Large intestine (tissue), 3 donors: ENCODE results near the gene VPREB3. TPM values are rescaled to one million over a fixed set of nuclear protein-coding genes. Genes with fewer than 3 reads are reported as not detected.

Source experiments
- DNase-seq, 2 donors: peaks; one replicate each; pipeline versions ENCODE4 v3.0.0 to v3.0.0-alpha.2; 2013
- H3K27ac ChIP-seq: one replicate; pipeline ENCODE4 v1.5.1; 2013; ENCODE audit warnings: low read length
- H3K27me3 ChIP-seq: 2 replicates; pipeline ENCODE4 v1.6.1; 2013; ENCODE audit warnings: low read length; ENCODE audit not compliant: control insufficient read depth, insufficient read depth
- H3K36me3 ChIP-seq: 2 replicates; pipeline ENCODE4 v1.6.1; 2013; ENCODE audit warnings: low read length; ENCODE audit not compliant: control insufficient read depth, insufficient read depth
- H3K4me1 ChIP-seq: one replicate; pipeline ENCODE4 v1.6.1; 2013; ENCODE audit warnings: low read length; ENCODE audit not compliant: control insufficient read depth, insufficient read depth
- H3K4me3 ChIP-seq: one replicate; pipeline ENCODE4 v1.5.1; 2013; ENCODE audit warnings: low read length
- H3K9me3 ChIP-seq: one replicate; pipeline ENCODE4 v1.6.1; 2013; ENCODE audit warnings: mild to moderate bottlenecking, low read depth, low read length, moderate library complexity; ENCODE audit not compliant: control insufficient read depth
- WGBS: methylation state at CpG from one replicate; pipeline ENCODE4 v1.1.5; 2013; ENCODE audit warnings: low lambda C conversion rate; ENCODE audit not compliant: insufficient coverage; 5-methylcytosine and 5-hydroxymethylcytosine counted together
- polyA plus RNA-seq: library from polyadenylated mRNA; unstranded; fragments of 120-200 nt; gene quantifications from one replicate; pipeline ENCODE4 v1.2.1, GENCODE V29; 2013

The VPREB3 gene
- polyA plus RNA-seq, 1 donor, result 0.45 TPM

DNA sequence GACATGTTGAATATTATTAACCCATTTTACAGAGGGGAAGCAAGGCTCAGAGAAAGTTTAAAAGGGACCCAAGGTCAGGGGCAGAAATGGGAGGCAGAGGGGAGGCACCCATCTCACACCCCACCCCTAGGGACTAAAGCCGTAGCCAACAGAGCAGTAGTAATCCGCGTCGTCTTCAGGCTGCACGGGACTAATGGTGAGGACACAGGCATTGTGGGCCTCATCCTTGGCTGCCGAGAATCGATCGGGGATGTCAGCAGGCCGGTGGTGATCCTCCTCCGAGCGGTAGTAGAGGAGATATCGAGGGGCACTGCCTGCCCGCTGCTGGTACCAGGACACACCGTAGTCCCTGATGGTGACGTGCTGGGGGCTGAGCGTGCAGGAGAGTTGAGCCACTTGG is 1.5 kb downstream of the VPREB3 start:
- Histone ChIP-seq H3K27ac (no peak overlapping the region), H3K4me3 (no peak overlapping the region), H3K27me3 (no peaks in the 10 kb centered on the region), H3K4me1 (peaks cover 20% of the 10 kb centered on the region), H3K36me3 (no peaks in the 10 kb centered on the region), H3K9me3 (no peaks in the 10 kb centered on the region)
- WGBS, result no CpG with 5 or more reads among the region's 16 CpGs
- DNase-seq, result no peak

DNA sequence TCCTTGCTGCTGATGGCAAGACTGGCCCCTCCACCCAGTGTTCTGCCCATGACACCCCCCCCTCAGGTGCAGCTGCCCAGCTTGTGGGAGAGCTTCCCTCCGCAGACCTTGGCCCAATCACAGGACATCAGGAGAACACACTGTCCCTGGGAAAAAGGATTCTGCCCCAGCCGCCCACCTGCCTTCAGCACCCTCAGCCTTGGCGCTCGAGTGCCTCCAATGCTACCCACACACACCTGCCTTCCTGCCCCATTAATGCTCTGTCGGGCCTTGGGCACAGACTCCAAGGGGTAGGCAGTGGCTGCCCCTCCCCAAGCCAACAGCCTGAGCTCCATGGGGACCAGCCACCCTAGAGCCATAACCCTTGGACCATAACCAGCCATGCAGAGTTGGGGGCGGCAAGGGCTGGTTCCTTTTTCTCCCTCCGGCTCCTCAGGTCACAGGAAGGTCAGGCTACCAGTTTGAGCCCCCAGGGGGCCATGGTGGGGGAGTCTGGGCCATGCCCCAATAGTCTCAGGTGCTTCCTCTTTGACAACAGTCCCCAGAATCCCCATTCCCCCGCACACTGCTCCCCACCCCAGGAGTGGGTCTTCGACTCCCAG is 2.0 kb downstream of the VPREB3 start:
- DNase-seq, result no peak
- peak overlapping the region; percentile 80 for H3K4me3 ChIP-seq
- no peaks in the 10 kb centered on the region for H3K36me3 ChIP-seq
- WGBS, result no CpG with 5 or more reads among the region's 9 CpGs
- no peaks in the 10 kb centered on the region for H3K9me3 ChIP-seq
- H3K27me3 ChIP-seq, result no peaks in the 10 kb centered on the region
- peaks cover 20% of the 10 kb centered on the region for H3K4me1 ChIP-seq
- peak overlapping the region; percentile 86 for H3K27ac ChIP-seq

DNA sequence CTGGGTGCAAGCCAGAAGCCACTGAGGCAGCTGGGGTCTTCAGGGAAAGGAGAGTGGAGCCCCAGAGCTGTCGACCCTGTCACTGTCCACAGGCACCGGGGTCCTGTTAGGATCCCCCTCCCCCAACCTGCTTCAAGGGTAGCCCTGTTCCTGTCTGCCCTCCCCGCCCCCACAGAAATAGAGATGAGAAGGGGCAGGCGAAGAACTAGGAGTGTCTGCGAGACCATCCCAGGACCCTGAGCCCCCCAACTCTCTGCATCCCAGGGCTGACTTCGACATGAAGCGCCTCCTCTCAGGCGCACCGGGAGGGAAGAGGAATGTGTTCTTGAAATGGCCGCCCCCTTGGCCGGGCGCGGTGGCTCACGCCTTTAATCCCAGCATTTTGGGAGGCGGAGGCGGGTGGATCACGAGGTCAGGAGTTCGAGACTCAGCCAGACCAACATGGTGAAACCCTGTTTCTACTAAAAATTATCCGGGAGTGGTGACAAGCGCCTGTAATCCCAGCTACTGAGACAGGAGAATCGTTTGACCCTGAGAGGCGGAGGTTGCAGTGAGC is 2.7 kb downstream of the VPREB3 start:
- WGBS, result 0% methylated on average over 1 of the region's 22 CpGs
- DNase-seq, result no peak

DNA sequence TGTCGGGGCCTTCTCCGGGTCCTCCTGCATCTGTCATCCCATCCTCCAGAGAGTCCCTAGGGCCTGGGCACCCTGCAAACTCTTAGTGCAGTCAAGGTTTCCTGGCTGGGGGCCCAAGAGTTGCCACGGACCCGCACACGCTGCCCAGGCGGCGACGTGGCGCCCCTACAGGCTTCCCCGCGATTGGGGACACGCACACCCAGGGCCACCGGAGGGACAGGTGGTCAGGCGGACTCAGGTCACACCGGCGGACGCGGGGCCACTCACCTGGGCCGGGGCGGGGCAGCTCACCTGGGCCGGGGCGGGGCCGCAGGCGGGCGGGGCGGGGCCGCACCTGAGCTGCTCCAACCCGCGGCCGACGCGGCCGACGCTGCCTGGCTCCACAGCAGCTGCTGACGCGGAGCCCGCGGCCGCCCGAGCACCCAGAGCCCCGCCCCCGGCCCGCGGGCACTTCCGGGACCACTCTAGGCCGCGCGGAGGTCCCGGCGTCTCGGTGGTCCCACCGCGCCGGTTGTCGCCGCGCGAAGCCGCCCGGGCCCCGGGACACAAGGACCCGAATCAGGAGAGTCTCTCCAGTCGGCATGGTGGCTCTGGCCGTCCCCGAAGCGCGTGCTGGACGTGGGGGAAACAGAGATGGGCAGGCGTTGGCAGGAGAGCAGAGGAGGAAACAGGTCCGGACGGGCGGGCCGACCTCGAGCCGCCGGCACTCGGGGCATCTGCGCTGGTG is 3.3 kb downstream of the VPREB3 start, which contains the start of gene ZNF70:
Gene ZNF70 (minus strand): TSS at position 399 of the 727 bp plus-strand sequence. CDS start 5,972 bp downstream, outside the sequence.
- Histone ChIP-seq H3K4me3 (peak within 1 kb of the TSS; percentile 83), H3K27me3 (no peaks in the 10 kb centered on the region), H3K36me3 (no peaks in the 10 kb centered on the region), H3K9me3 (no peaks in the 10 kb centered on the region), H3K4me1 (peaks cover 22% of the 10 kb centered on the region), H3K27ac (peak within 1 kb of the TSS; percentile 86)
- no CpG with 5 or more reads among the region's 78 CpGs for WGBS
- peak; percentile 93 to 96 for DNase-seq

More for the DNA sequence above, 2.7 kb downstream of the VPREB3 start:
- H3K27ac ChIP-seq, result peak overlapping the region; percentile 86
- H3K4me3 ChIP-seq, result peak overlapping the region; percentile 80
- H3K9me3 ChIP-seq, result no peaks in the 10 kb centered on the region
- no peaks in the 10 kb centered on the region for H3K36me3 ChIP-seq
- no peaks in the 10 kb centered on the region for H3K27me3 ChIP-seq
- peaks cover 20% of the 10 kb centered on the region for H3K4me1 ChIP-seq

DNA sequence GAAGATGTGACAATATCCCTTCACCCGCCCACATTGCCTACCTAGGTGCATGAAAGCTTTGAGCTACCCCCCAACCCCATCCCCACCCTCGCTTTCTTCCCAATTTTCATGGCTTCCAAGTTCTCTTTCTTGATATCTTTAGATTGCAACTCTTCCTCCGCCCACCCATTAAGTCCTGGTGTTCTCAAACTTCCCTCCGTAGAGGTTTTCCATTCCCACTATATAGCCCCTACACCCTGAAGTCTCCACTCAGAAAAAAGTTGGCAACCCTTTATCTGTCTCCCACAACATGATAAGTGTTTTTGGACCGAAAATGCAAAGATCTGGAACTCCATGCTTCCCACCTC is 3.9 kb downstream of the VPREB3 start:
- Histone ChIP-seq H3K27me3 (no peaks in the 10 kb centered on the region), H3K4me3 (peak overlapping the region; percentile 83), H3K4me1 (peaks cover 25% of the 10 kb centered on the region), H3K36me3 (no peaks in the 10 kb centered on the region), H3K27ac (peak overlapping the region; percentile 71), H3K9me3 (no peaks in the 10 kb centered on the region)
- DNase-seq, result no peak
- WGBS, result 60% methylated on average over 1 of the region's 5 CpGs

DNA sequence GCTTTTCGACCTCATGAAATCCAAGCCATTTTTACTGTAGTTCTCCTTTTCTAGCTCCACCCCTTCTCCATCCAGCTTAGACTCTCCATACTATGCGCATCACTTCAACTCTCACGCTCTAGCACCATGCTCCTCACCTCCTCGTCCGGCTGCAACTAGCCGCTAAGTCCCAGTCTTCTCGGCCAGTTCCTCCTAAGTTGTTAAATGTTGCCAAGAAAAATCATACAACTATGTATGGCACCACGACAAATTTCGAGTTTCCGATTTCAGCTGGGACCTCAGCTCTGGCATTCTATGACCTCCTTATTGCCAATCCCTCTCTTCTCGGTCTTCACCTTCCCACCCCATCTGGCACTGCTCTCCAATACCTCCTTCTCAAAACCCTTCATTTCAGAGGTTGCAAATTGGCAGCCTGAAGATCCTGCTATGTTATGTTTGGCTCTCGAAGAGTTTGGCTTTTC is 4.4 kb downstream of the VPREB3 start:
- 94% methylated on average over 2 of the region's 12 CpGs for WGBS
- H3K4me3 ChIP-seq, result peak overlapping the region; percentile 83
- peaks cover 3% of the 10 kb centered on the region for H3K36me3 ChIP-seq
- H3K27me3 ChIP-seq, result no peaks in the 10 kb centered on the region
- no peaks in the 10 kb centered on the region for H3K9me3 ChIP-seq
- no peak overlapping the region for H3K27ac ChIP-seq
- peaks cover 25% of the 10 kb centered on the region for H3K4me1 ChIP-seq
- peak in 1 of 2 donors; percentile 18 for DNase-seq

DNA sequence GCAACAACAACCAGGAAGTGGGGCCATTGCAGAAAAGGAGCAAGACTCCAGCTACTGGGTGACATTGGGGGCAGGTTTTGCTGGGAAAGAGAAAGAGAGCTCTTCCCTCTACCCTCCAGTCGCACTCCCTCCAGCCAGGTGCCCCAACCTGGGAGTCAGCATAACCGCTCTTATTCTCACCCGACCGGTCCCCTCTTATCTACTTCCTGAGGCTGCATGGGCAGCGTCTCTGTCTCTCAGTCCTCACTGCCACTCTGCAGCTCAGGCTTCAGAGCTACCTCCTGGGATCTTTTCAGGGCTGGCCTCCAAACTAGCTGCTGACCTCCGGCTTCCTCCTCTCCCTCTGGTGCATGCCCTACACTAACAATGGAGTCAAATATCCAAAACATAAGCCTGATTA is 8.4 kb downstream of the VPREB3 start:
- no peaks in the 10 kb centered on the region for H3K27me3 ChIP-seq
- no peak overlapping the region for H3K4me3 ChIP-seq
- no peaks in the 10 kb centered on the region for H3K9me3 ChIP-seq
- peaks cover 15% of the 10 kb centered on the region for H3K4me1 ChIP-seq
- peaks cover 31% of the 10 kb centered on the region for H3K36me3 ChIP-seq
- peak; percentile 44 to 76 for DNase-seq
- H3K27ac ChIP-seq, result no peak overlapping the region
- WGBS, result no CpG with 5 or more reads among the region's 6 CpGs

DNA sequence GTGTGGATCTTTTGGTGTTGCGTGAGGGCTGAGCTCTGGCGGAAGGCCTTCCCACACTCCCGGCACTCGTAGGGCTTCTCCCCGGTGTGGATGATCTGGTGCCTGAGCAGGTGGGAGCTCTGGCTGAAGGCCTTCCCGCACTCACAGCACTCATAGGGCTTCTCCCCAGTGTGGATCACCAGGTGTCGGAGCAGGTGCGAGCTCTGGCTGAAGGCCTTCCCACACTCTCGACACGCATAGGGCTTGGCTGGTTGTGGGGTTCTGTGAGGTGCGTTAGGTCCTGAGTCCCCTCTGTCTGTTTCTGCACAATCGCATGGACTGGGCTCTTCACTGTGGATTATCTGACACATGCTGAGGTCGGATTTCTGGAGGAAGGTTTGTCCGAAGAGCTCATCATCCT is 9.7 kb downstream of the VPREB3 start:
- H3K27ac ChIP-seq, result no peak overlapping the region
- H3K9me3 ChIP-seq, result no peaks in the 10 kb centered on the region
- DNase-seq, result no peak
- H3K4me3 ChIP-seq, result no peak overlapping the region
- H3K27me3 ChIP-seq, result no peaks in the 10 kb centered on the region
- no CpG with 5 or more reads among the region's 14 CpGs for WGBS
- H3K4me1 ChIP-seq, result peaks cover 5% of the 10 kb centered on the region
- H3K36me3 ChIP-seq, result peaks cover 31% of the 10 kb centered on the region

DNA sequence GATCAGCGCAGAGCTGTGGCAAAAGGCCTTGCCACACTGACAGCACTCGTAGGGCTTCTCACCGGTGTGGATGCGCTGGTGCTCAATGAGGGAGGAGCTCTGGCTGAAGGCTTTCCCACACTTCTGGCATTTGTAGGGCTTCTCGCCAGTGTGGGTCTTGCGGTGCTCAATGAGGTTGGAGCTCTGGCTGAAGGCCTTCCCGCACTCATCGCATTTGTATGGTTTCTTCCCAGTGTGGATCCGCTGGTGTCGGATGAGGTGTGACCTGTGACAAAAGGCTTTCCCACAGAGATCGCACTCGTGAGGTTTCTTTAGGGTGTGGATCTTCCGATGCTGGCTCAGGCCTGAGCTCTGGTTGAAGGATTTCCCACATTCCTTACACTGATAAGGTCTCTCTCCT is 10.2 kb downstream of the VPREB3 start:
- Histone ChIP-seq H3K4me1 (peaks cover 5% of the 10 kb centered on the region), H3K9me3 (no peaks in the 10 kb centered on the region), H3K36me3 (peaks cover 31% of the 10 kb centered on the region), H3K27ac (no peak overlapping the region), H3K27me3 (no peaks in the 10 kb centered on the region), H3K4me3 (no peak overlapping the region)
- WGBS, result no CpG with 5 or more reads among the region's 13 CpGs
- DNase-seq, result no peak

DNA sequence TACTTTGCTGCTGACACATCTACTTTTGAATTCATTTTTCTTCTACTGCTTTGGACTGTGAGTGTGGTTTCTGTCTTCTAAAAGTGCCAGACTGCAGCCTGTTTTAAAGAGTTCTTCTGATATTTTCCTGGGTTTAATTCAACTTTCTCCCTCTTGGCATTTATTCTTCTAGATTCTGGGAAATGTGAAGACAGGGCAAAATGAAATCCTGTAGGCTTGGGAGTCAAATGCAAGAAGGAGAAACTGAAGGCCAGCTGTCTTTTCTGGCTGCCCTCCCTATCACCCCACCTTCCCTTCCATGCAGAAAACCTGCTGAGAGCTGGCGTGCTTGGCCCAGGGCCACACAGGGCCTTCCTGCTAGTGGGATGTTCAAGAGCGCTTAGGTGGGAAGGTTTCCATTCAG is 10.9 kb downstream of the VPREB3 start:
- Histone ChIP-seq H3K27ac (no peak overlapping the region), H3K27me3 (no peaks in the 10 kb centered on the region), H3K4me3 (no peak overlapping the region), H3K9me3 (no peaks in the 10 kb centered on the region), H3K4me1 (peaks cover 5% of the 10 kb centered on the region), H3K36me3 (peaks cover 31% of the 10 kb centered on the region)
- no CpG with 5 or more reads among the region's 2 CpGs for WGBS
- DNase-seq, result no peak
